C4-2B (cell line): Measurements from ENCODE around the gene PSMA3.

Source experiments
- CTCF ChIP-seq: fragments of 450-650 bp; conservative IDR thresholded peaks from 2 replicates; pipeline ENCODE4 v1.5.1; 2017; ENCODE audit warnings: mild to moderate bottlenecking
- ZFX ChIP-seq: fragments of 450-650 bp; IDR thresholded peaks from 2 replicates; pipeline ENCODE4 v1.6.1; 2017

- TF ChIP-seq CTCF (no peak), ZFX (no peak)
These were observed 43.8 kb upstream of the PSMA3 start for GRCh38 chr14:58200846-58201245.
